ENCODE measurements around the gene AFAP1.
A peak's percentile ranks its signal among the peaks of the same experiment; 100 is the strongest.

Gene AFAP1, protein sequence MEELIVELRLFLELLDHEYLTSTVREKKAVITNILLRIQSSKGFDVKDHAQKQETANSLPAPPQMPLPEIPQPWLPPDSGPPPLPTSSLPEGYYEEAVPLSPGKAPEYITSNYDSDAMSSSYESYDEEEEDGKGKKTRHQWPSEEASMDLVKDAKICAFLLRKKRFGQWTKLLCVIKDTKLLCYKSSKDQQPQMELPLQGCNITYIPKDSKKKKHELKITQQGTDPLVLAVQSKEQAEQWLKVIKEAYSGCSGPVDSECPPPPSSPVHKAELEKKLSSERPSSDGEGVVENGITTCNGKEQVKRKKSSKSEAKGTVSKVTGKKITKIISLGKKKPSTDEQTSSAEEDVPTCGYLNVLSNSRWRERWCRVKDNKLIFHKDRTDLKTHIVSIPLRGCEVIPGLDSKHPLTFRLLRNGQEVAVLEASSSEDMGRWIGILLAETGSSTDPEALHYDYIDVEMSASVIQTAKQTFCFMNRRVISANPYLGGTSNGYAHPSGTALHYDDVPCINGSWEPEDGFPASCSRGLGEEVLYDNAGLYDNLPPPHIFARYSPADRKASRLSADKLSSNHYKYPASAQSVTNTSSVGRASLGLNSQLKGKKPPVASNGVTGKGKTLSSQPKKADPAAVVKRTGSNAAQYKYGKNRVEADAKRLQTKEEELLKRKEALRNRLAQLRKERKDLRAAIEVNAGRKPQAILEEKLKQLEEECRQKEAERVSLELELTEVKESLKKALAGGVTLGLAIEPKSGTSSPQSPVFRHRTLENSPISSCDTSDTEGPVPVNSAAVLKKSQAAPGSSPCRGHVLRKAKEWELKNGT

DNA sequence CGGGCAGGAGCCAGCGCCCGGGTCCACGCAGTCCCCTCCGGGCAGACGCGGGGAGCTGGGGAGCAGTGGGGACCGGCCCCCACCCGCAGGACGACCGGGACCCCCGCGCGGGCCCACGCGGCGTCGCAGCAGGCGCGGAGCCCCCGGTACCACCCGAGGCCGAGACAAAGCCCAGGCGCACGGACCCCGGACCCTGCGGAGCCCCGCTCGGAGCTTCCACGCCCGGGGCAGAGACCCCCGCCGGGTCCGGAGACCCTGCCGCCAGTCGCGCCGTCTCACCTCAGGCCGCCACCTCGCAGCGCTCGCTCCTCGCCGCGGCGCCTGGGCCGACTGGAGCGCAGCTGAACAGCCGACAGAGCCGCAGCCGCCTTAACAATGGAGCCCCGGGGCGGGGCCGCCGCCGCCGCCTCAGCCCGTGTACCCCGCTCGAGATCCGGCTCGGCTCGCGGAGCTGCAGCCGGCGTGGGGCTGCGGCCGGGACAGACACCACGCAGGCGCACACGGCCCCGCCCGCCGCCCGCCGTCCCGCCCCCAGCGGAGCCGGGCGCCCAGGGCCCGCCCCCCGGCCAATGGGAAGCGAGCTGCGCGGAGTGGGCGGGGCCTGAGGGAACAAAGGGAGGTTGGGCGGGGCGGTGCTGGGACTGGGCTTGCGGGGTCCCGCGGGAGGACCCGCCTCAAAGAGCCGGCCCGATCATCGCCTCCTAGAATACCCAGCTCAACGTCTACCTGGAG is at the start of gene AFAP1:
Gene AFAP1 (minus strand): TSS at position 485 of the 732 bp plus-strand sequence. CDS start 67,783 bp downstream, outside the sequence.
- Histone ChIP-seq H3K9ac (ENCODE audit: low read depth, low read length) (no peak within 1 kb of the TSS), H3K27me3 (ENCODE audit: control insufficient read depth, insufficient read depth, low read length) (no peaks in the 10 kb centered on the region), H3K4me3 (ENCODE audit: low read depth, low read length) (peak within 1 kb of the TSS; percentile 59), H3K9me3 (ENCODE audit: control insufficient read depth, insufficient read depth, low read length) (no peaks in the 10 kb centered on the region), H3K36me3 (ENCODE audit: control insufficient read depth, insufficient read depth, low read length) (no peaks in the 10 kb centered on the region), H3K4me1 (ENCODE audit: control insufficient read depth, insufficient read depth, low read length) (no peaks in the 10 kb centered on the region)

DNA sequence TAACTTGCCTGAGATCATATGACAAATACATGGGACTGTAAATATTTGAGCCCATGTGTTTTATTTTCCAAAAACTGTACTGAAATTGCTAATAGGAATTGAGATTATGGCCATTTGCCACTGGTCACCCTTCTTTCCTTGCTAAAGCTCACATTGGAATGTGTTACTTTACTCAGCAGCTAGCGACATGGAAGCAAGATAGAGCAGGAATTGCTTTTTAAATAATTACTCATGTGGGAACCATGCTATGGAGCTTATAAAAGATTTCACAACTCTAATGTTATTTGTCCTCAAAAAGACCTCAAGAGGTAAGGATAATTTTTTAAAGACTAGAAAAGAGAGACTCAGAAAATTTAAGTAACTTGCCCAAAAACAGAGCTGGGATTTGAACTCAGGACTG is 48.8 kb upstream of the AFAP1 start:
- Histone ChIP-seq H3K4me3 (ENCODE audit: low read depth, low read length) (no peak overlapping the region), H3K9ac (ENCODE audit: low read depth, low read length) (no peak overlapping the region), H3K27me3 (ENCODE audit: control insufficient read depth, insufficient read depth, low read length) (no peaks in the 10 kb centered on the region), H3K36me3 (ENCODE audit: control insufficient read depth, insufficient read depth, low read length) (no peaks in the 10 kb centered on the region), H3K4me1 (ENCODE audit: control insufficient read depth, insufficient read depth, low read length) (no peaks in the 10 kb centered on the region), H3K9me3 (ENCODE audit: control insufficient read depth, insufficient read depth, low read length) (no peaks in the 10 kb centered on the region)

DNA sequence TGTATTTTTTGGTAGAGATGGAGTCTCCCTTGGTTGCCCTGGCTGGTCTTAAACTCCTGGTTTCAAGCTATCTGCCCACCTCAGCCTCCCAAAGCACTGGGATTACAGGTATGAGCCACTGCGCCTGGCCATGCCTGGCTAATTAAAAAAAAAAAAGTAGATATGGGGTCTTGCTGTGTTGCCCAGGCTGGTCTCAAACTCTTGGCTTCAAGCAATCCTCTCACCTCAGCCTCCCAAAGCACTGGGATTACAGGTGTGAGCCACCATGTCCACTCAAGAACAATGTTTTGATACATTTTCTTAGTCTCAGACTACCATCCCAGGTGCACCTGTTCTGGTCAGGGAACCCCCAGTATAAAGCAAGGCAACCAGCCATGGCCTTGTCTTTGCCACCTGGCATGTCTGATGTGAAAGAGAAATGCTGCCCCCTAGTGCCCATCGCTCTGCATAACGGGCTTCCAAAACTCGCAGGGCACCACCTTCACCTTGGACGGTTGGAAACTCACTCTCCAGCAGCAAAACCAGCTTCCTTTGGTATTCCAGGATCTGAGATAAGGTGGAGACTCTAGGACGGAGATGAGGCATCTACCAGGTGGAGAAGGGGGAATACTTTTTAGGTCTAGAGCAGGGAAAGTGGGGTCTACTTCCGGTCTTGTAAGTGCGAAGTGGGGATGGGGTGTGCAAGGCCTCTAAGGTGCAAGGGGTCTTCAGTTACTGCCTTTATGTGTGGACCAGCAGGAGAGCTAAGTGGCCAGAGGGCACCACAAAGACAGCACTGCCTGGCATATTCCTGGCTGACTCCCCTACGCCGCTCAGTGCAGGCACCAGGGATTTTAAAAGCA is 47.7 kb upstream of the AFAP1 start:
- H3K9me3 ChIP-seq (ENCODE audit: control insufficient read depth, insufficient read depth, low read length) = no peaks in the 10 kb centered on the region

DNA sequence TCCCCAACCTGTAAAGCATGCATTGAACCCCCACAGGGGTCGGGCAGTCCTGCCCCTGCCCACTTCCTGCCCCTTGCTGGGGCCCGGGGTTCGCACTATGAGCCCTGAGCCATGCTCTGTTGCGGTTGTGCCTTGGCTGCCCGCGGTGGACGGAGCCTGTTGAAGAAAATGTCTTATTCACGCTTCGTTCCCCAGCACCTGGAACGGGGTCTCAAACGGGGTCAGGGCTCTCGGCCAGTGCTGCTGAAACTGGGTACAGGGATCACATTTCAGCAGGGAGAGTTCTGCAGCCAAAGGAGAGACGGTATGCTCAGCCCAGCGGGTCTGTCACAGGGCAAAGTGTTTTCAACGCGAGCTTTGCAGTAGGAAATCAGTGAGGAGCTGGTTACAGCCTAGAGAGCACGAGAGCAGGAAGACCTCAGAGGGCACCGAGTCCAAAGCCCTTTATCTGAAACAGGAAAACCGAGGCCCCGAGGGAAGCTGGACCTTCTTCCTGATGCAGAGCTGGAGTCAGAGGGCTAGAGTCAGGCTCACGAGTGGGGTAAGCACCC is 46.3 kb upstream of the AFAP1 start:
- Histone ChIP-seq H3K27me3 (ENCODE audit: control insufficient read depth, insufficient read depth, low read length) (no peaks in the 10 kb centered on the region), H3K4me1 (ENCODE audit: control insufficient read depth, insufficient read depth, low read length) (no peaks in the 10 kb centered on the region), H3K4me3 (ENCODE audit: low read depth, low read length) (no peak overlapping the region), H3K9me3 (ENCODE audit: control insufficient read depth, insufficient read depth, low read length) (no peaks in the 10 kb centered on the region), H3K36me3 (ENCODE audit: control insufficient read depth, insufficient read depth, low read length) (no peaks in the 10 kb centered on the region), H3K9ac (ENCODE audit: low read depth, low read length) (no peak overlapping the region)

More for the DNA sequence above, 47.7 kb upstream of the AFAP1 start:
- Histone ChIP-seq H3K27me3 (ENCODE audit: control insufficient read depth, insufficient read depth, low read length) (no peaks in the 10 kb centered on the region), H3K4me1 (ENCODE audit: control insufficient read depth, insufficient read depth, low read length) (no peaks in the 10 kb centered on the region), H3K4me3 (ENCODE audit: low read depth, low read length) (no peak overlapping the region), H3K36me3 (ENCODE audit: control insufficient read depth, insufficient read depth, low read length) (no peaks in the 10 kb centered on the region), H3K9ac (ENCODE audit: low read depth, low read length) (no peak overlapping the region)

DNA sequence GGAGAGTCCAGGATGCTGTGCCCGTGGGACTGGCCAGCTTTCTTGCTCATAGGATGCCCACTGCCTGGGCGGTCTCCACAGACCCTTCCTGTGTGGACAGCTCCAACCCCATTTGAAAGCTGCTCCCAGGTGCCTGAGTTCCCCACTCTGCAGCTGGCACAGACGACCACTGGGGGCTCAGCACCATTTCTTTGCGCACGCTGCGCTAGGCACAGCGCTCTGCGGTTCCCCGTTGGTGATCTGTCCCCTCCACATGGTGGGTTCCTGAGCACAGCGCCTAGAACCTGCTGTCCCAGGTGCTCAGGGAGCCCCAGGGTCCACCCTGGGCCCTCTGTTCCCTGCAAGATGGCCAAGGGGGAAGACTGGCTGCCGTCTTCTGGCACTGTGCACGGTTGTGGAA is 45.4 kb upstream of the AFAP1 start:
- Histone ChIP-seq H3K4me3 (ENCODE audit: low read depth, low read length) (no peak overlapping the region), H3K9ac (ENCODE audit: low read depth, low read length) (no peak overlapping the region), H3K27me3 (ENCODE audit: control insufficient read depth, insufficient read depth, low read length) (no peaks in the 10 kb centered on the region), H3K4me1 (ENCODE audit: control insufficient read depth, insufficient read depth, low read length) (peaks cover under 1% of the 10 kb centered on the region), H3K36me3 (ENCODE audit: control insufficient read depth, insufficient read depth, low read length) (no peaks in the 10 kb centered on the region), H3K9me3 (ENCODE audit: control insufficient read depth, insufficient read depth, low read length) (no peaks in the 10 kb centered on the region)

DNA sequence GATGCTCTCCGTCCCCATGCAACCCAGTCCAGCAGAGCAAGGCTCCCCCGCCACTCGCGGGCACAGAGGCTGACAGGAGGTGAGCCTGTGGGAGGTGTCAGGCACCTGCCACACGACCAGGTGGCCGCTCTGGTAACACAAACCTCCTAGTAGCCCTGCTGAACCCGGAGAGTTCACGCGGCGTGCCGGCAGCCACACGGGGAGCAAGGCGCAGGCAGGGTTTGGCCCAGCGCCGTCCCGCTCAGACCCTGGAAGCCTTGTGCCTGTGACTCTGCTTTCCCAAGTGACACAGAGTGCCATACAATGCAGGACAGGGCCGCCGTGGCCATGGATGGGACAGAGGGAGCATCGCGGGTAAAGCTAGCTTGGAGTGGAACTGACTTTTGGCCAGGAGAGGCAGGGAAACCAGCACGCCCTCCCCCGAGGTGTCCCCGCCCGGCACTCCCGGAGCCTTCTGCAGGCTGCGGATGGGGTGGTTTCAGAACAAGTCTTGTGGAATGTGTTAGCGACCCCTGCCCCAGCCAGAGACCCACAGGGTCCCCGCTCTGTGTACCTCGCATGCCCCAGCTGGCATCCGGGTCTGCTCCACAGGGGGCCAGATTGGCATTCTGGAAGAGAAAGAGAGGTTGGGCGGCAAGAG is 44.7 kb upstream of the AFAP1 start:
- no peaks in the 10 kb centered on the region for H3K36me3 ChIP-seq (ENCODE audit: control insufficient read depth, insufficient read depth, low read length)
- peaks cover 6% of the 10 kb centered on the region for H3K4me1 ChIP-seq (ENCODE audit: control insufficient read depth, insufficient read depth, low read length)
- no peaks in the 10 kb centered on the region for H3K9me3 ChIP-seq (ENCODE audit: control insufficient read depth, insufficient read depth, low read length)
- H3K9ac ChIP-seq (ENCODE audit: low read depth, low read length) = no peak overlapping the region
- H3K27me3 ChIP-seq (ENCODE audit: control insufficient read depth, insufficient read depth, low read length) = no peaks in the 10 kb centered on the region
- no peak overlapping the region for H3K4me3 ChIP-seq (ENCODE audit: low read depth, low read length)

DNA sequence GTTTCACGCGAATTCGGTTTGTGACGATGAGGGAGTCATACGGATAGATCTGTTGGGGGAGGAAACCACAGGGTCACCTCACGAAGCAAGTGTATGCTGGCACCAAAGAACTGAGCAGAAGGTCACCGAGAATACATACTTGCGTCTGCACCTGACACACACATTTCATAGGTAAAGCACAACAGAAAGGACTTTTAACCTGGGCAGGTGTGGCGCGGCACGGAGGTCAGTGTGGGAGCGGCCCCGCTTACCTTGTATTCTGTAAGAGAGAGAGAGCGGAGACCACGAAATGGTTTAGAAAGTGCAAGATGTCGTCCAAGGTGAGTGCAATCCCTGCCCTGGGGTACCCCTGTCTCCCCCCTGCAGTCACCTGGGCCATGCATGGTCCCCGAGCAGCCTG is 43.6 kb upstream of the AFAP1 start:
- Histone ChIP-seq H3K9me3 (ENCODE audit: control insufficient read depth, insufficient read depth, low read length) (no peaks in the 10 kb centered on the region), H3K4me3 (ENCODE audit: low read depth, low read length) (no peak overlapping the region), H3K4me1 (ENCODE audit: control insufficient read depth, insufficient read depth, low read length) (peaks cover 13% of the 10 kb centered on the region), H3K27me3 (ENCODE audit: control insufficient read depth, insufficient read depth, low read length) (no peaks in the 10 kb centered on the region), H3K9ac (ENCODE audit: low read depth, low read length) (no peak overlapping the region), H3K36me3 (ENCODE audit: control insufficient read depth, insufficient read depth, low read length) (no peaks in the 10 kb centered on the region)

DNA sequence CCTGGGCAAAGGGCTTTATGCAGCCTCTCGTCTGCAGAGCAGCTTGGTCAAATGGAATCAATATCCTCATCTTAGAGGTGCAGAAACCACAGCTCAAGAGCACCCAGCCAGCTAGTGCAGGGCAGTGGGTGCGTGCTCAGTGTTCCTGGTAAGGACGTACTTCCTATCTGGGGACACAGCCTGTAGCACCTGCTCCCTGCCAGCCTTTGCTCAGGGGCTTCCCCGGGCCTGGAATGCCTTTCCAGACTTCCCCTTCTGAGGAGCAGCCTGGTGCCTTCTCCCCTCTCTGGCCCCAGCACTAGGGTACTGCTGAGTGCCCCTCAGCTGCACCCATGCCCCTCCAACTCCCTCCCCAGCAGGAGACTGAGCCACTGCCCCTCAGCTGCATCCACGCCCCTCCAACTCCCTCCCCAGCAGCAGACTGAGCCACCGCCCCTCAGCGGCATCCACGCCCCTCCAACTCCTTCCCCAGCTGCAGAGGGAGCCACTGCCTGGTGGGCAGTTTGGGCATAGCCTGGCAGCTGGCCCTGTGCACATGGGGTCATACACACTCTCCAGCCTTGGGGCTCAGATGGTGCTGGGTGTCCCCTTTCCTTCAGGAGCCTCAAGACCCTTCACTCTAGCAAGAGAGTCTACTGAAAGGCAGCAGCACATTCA is 42.2 kb upstream of the AFAP1 start:
- Histone ChIP-seq H3K27me3 (ENCODE audit: control insufficient read depth, insufficient read depth, low read length) (no peaks in the 10 kb centered on the region), H3K9me3 (ENCODE audit: control insufficient read depth, insufficient read depth, low read length) (no peaks in the 10 kb centered on the region)

DNA sequence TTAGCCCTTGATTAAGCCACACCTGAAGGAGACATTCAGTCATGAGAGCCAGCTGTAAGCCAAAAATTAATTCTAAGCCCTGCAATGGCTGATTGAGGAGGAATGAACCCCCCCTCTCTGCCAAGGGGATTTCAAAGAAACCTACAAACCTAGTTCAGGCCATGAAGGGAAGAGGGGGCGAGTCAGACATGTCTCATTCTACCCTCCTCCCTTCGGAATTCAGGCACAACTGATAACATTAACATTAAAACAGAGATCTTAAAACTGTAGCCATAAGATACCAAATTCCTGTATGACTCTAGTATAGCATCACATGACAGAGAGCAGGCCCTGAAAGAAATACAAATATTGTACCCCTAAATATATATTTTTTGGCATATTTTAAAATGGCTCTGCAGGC is 40.4 kb upstream of the AFAP1 start:
- peaks cover 16% of the 10 kb centered on the region for H3K4me1 ChIP-seq (ENCODE audit: control insufficient read depth, insufficient read depth, low read length)
- no peaks in the 10 kb centered on the region for H3K27me3 ChIP-seq (ENCODE audit: control insufficient read depth, insufficient read depth, low read length)
- H3K9ac ChIP-seq (ENCODE audit: low read depth, low read length) = no peak overlapping the region
- no peaks in the 10 kb centered on the region for H3K36me3 ChIP-seq (ENCODE audit: control insufficient read depth, insufficient read depth, low read length)
- no peak overlapping the region for H3K4me3 ChIP-seq (ENCODE audit: low read depth, low read length)
- no peaks in the 10 kb centered on the region for H3K9me3 ChIP-seq (ENCODE audit: control insufficient read depth, insufficient read depth, low read length)

More for the DNA sequence above, 42.2 kb upstream of the AFAP1 start:
- peaks cover 16% of the 10 kb centered on the region for H3K4me1 ChIP-seq (ENCODE audit: control insufficient read depth, insufficient read depth, low read length)
- H3K4me3 ChIP-seq (ENCODE audit: low read depth, low read length) = no peak overlapping the region
- no peak overlapping the region for H3K9ac ChIP-seq (ENCODE audit: low read depth, low read length)
- H3K36me3 ChIP-seq (ENCODE audit: control insufficient read depth, insufficient read depth, low read length) = no peaks in the 10 kb centered on the region

DNA sequence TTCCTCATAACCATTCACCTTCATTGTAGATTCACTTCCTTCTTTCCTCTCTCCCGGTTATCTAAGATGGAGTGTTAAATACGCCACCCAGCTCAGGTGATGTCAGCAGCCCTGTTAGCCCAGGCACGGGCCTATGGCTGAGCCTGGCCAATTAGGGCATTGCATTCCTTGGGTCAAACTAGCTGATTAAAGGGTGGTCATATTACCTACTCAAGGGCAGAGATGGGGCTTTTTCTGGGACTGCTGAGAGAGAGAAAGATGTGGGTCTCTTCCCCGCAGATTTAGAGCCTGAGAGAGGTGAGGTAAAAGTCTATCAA is 39.9 kb upstream of the AFAP1 start:
- no peaks in the 10 kb centered on the region for H3K36me3 ChIP-seq (ENCODE audit: control insufficient read depth, insufficient read depth, low read length)
- no peak overlapping the region for H3K9ac ChIP-seq (ENCODE audit: low read depth, low read length)
- H3K27me3 ChIP-seq (ENCODE audit: control insufficient read depth, insufficient read depth, low read length) = no peaks in the 10 kb centered on the region
- H3K4me3 ChIP-seq (ENCODE audit: low read depth, low read length) = no peak overlapping the region
- no peaks in the 10 kb centered on the region for H3K9me3 ChIP-seq (ENCODE audit: control insufficient read depth, insufficient read depth, low read length)
- H3K4me1 ChIP-seq (ENCODE audit: control insufficient read depth, insufficient read depth, low read length) = peaks cover 16% of the 10 kb centered on the region
